Keratinocyte (primary cell): ENCODE data around the gene MAEA.

ENCODE experiments used
- CTCF ChIP-seq, 3 experiments: IDR thresholded peaks in 1 of 3; conservative IDR thresholded peaks in 1 of 3; optimal IDR thresholded peaks in 1 of 3; 2 replicates in 2 of 3; 3 replicates in 1 of 3; pipeline versions ENCODE3 to v1.5.1; 2011; ENCODE audit warnings: low read length in 3 of 3, mild to moderate bottlenecking in 3 of 3, moderate library complexity in 2 of 3, control low read depth in 1 of 3, inconsistent platforms in 1 of 3; ENCODE audit not compliant: insufficient read depth in 2 of 3; ENCODE audit errors: extremely low read depth in 1 of 3
- EZH2 ChIP-seq: IDR thresholded peaks from one replicate; pipeline ENCODE4 v1.6.1; 2012; ENCODE audit warnings: inconsistent platforms, mild to moderate bottlenecking, low read length, moderate library complexity

DNA sequence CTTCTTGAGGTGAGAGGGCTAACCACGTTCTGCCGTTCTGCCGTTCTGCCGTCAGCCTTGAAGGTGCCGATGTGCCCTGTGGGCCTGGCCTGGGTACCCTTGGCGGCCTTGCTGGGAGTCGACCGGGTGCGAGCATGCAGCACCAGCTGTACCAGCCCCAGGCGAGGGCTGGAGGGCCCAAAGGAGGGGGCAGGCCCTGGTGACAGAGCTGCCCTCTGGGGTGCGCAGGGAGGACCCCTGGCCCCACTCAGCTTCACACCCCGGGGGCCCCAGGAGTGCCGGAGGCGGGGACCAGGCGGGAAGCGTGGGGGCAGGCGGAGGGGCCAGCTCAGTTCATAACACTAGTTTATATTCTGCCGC lies 79.4 kb downstream of the MAEA start:
- TF ChIP-seq CTCF (optimal IDR thresholded peaks at IDR 0.05 in 1 of 3, IDR thresholded peaks at IDR 0.05 in 1 of 3, conservative IDR thresholded peaks at IDR 0.05 in 1 of 3; ENCODE audit: extremely low read depth in 1 of 3, insufficient read depth in 2 of 3, low read length in 3 of 3) (no peak), EZH2 (no peak)
